ENCODE data around the gene TMEM184A.

TMEM184A gene

GRCh38 chr7:1495564-1496242, 60.3 kb downstream of the TMEM184A start:
- Histone ChIP-seq H3K4me3 (ENCODE audit: low read depth, low read length) (no peak overlapping the region), H3K9ac (ENCODE audit: low read depth, low read length) (no peak overlapping the region), H3K36me3 (ENCODE audit: control insufficient read depth, insufficient read depth, low read length) (peaks cover 88% of the 10 kb centered on the region), H3K4me1 (ENCODE audit: control insufficient read depth, insufficient read depth, low read length) (no peaks in the 10 kb centered on the region), H3K9me3 (ENCODE audit: control insufficient read depth, insufficient read depth, low read length) (no peaks in the 10 kb centered on the region), H3K27ac (ENCODE audit: low read depth, low read length) (no peak overlapping the region), H3K27me3 (ENCODE audit: control insufficient read depth, insufficient read depth, low read length) (no peaks in the 10 kb centered on the region)

- no peak overlapping the region for H3K27ac ChIP-seq (ENCODE audit: low read depth, low read length)
- H3K9ac ChIP-seq (ENCODE audit: low read depth, low read length) = no peak overlapping the region
- no peaks in the 10 kb centered on the region for H3K4me1 ChIP-seq (ENCODE audit: control insufficient read depth, insufficient read depth, low read length)
- no peaks in the 10 kb centered on the region for H3K27me3 ChIP-seq (ENCODE audit: control insufficient read depth, insufficient read depth, low read length)
- H3K9me3 ChIP-seq (ENCODE audit: control insufficient read depth, insufficient read depth, low read length) = no peaks in the 10 kb centered on the region
- H3K36me3 ChIP-seq (ENCODE audit: control insufficient read depth, insufficient read depth, low read length) = peaks cover 88% of the 10 kb centered on the region
- H3K4me3 ChIP-seq (ENCODE audit: low read depth, low read length) = no peak overlapping the region
These were observed 61.0 kb downstream of the TMEM184A start for GRCh38 chr7:1494866-1495563.

GRCh38 chr7:1494447-1494846, 61.6 kb downstream of the TMEM184A start:
- no peak overlapping the region for H3K4me3 ChIP-seq (ENCODE audit: low read depth, low read length)
- H3K27me3 ChIP-seq (ENCODE audit: control insufficient read depth, insufficient read depth, low read length) = no peaks in the 10 kb centered on the region
- H3K36me3 ChIP-seq (ENCODE audit: control insufficient read depth, insufficient read depth, low read length) = peaks cover 88% of the 10 kb centered on the region
- no peaks in the 10 kb centered on the region for H3K4me1 ChIP-seq (ENCODE audit: control insufficient read depth, insufficient read depth, low read length)
- H3K27ac ChIP-seq (ENCODE audit: low read depth, low read length) = no peak overlapping the region
- H3K9ac ChIP-seq (ENCODE audit: low read depth, low read length) = no peak overlapping the region
- no peaks in the 10 kb centered on the region for H3K9me3 ChIP-seq (ENCODE audit: control insufficient read depth, insufficient read depth, low read length)

GRCh38 chr7:1493571-1493970, 62.4 kb downstream of the TMEM184A start:
- no peak overlapping the region for H3K4me3 ChIP-seq (ENCODE audit: low read depth, low read length)
- H3K4me1 ChIP-seq (ENCODE audit: control insufficient read depth, insufficient read depth, low read length) = no peaks in the 10 kb centered on the region
- H3K27ac ChIP-seq (ENCODE audit: low read depth, low read length) = no peak overlapping the region
- H3K36me3 ChIP-seq (ENCODE audit: control insufficient read depth, insufficient read depth, low read length) = peaks cover 91% of the 10 kb centered on the region
- no peaks in the 10 kb centered on the region for H3K9me3 ChIP-seq (ENCODE audit: control insufficient read depth, insufficient read depth, low read length)
- H3K9ac ChIP-seq (ENCODE audit: low read depth, low read length) = no peak overlapping the region
- H3K27me3 ChIP-seq (ENCODE audit: control insufficient read depth, insufficient read depth, low read length) = no peaks in the 10 kb centered on the region

GRCh38 chr7:1493129-1493528, 62.9 kb downstream of the TMEM184A start:
- Histone ChIP-seq H3K27ac (ENCODE audit: low read depth, low read length) (no peak overlapping the region), H3K27me3 (ENCODE audit: control insufficient read depth, insufficient read depth, low read length) (no peaks in the 10 kb centered on the region), H3K9ac (ENCODE audit: low read depth, low read length) (no peak overlapping the region), H3K36me3 (ENCODE audit: control insufficient read depth, insufficient read depth, low read length) (peaks cover 93% of the 10 kb centered on the region), H3K4me1 (ENCODE audit: control insufficient read depth, insufficient read depth, low read length) (no peaks in the 10 kb centered on the region), H3K4me3 (ENCODE audit: low read depth, low read length) (no peak overlapping the region), H3K9me3 (ENCODE audit: control insufficient read depth, insufficient read depth, low read length) (no peaks in the 10 kb centered on the region)

- no peak overlapping the region for H3K9ac ChIP-seq (ENCODE audit: low read depth, low read length)
- peaks cover 93% of the 10 kb centered on the region for H3K36me3 ChIP-seq (ENCODE audit: control insufficient read depth, insufficient read depth, low read length)
- H3K27ac ChIP-seq (ENCODE audit: low read depth, low read length) = no peak overlapping the region
- H3K9me3 ChIP-seq (ENCODE audit: control insufficient read depth, insufficient read depth, low read length) = no peaks in the 10 kb centered on the region
- no peak overlapping the region for H3K4me3 ChIP-seq (ENCODE audit: low read depth, low read length)
- no peaks in the 10 kb centered on the region for H3K27me3 ChIP-seq (ENCODE audit: control insufficient read depth, insufficient read depth, low read length)
- H3K4me1 ChIP-seq (ENCODE audit: control insufficient read depth, insufficient read depth, low read length) = no peaks in the 10 kb centered on the region
These were observed 63.4 kb downstream of the TMEM184A start for GRCh38 chr7:1492640-1493039.

Measured in HUES48 (cell line).